Gastroesophageal sphincter (tissue), 4 donors: Measurements from ENCODE around the gene PDS5A. TPM values are rescaled to one million over a fixed set of nuclear protein-coding genes. Genes with fewer than 3 reads are reported as not detected.

Experiments used
- ATAC-seq: fragments of 150-250 bp; one replicate; pipeline ENCODE4 v1.9.1; 2016; ENCODE audit warnings: mild to moderate bottlenecking, moderate library complexity
- H3K27ac ChIP-seq, 4 donors: fragments of 200-600 bp; sonication (generic) in 3 of 4; 1 replicate in 3 of 4; 2 replicates in 1 of 4; pipeline ENCODE4 v1.5.1; 2016 to 2019
- H3K27me3 ChIP-seq: fragments of 200-600 bp; sonication (generic); one replicate; pipeline ENCODE4 v1.5.1; 2019
- H3K36me3 ChIP-seq, 2 donors: fragments of 200-600 bp; sonication (generic); one replicate each; pipeline ENCODE4 v1.5.1; 2019; ENCODE audit warnings: control low read depth in 1 of 2
- H3K4me1 ChIP-seq, 3 donors: fragments of 200-600 bp; sonication (generic); 1 replicate in 2 of 3; 2 replicates in 1 of 3; pipeline ENCODE4 v1.5.1; 2016 to 2019; ENCODE audit warnings: control low read depth in 2 of 3
- H3K4me3 ChIP-seq, 2 donors: fragments of 200-600 bp; sonication (generic); one replicate each; pipeline ENCODE4 v1.5.1; 2019; ENCODE audit warnings: mild to moderate bottlenecking in 1 of 2, moderate library complexity in 1 of 2
- H3K9me3 ChIP-seq, 3 donors: fragments of 200-600 bp; sonication (generic); one replicate each; pipeline ENCODE4 v1.5.1; 2017 to 2019; ENCODE audit warnings: control low read depth in 2 of 3
- EP300 ChIP-seq: sonication (generic); formaldehyde crosslinking; IDR thresholded peaks from one replicate; pipeline ENCODE4 v1.6.1; 2017; ENCODE audit warnings: antibody characterized with exemption, mild to moderate bottlenecking
- POLR2A ChIP-seq, 2 donors: fragments of 450-650 bp; IDR thresholded peaks; one replicate each; pipeline ENCODE4 v1.6.1; 2017; ENCODE audit warnings: antibody characterized with exemption in 2 of 2, mild to moderate bottlenecking in 2 of 2, moderate library complexity in 1 of 2
- POLR2AphosphoS5 ChIP-seq: sonication (generic); formaldehyde crosslinking; IDR thresholded peaks from one replicate; pipeline ENCODE4 v1.6.1; 2017; ENCODE audit warnings: antibody characterized with exemption
- WGBS, 2 donors: methylation state at CpG; one replicate each; pipeline ENCODE4 v1.1.5; 2018; ENCODE audit warnings: low coverage in 1 of 2; 5-methylcytosine and 5-hydroxymethylcytosine counted together
- total RNA-seq, 4 donors: library from RNA; depleted of rRNA; stranded (reverse); fragments of >200 nt; gene quantifications; one replicate each; pipeline ENCODE4 v1.1.0, GENCODE V29; 2016
- TF ChIP-seq, protein P1 (sequence below), 4 experiments: fragments of 200-600 bp in 2 of 4; fragments of 450-650 bp in 2 of 4; sonication (generic) in 1 of 4; IDR thresholded peaks; one replicate each; pipeline ENCODE4 v1.5.1; 2017 to 2019; ENCODE audit warnings: antibody characterized with exemption in 4 of 4, mild to moderate bottlenecking in 2 of 4, moderate library complexity in 2 of 4

The PDS5A gene
- total RNA-seq, 4 donors from 2014 or later: 47.1 to 63.0 (median 57.1) TPM

DNA sequence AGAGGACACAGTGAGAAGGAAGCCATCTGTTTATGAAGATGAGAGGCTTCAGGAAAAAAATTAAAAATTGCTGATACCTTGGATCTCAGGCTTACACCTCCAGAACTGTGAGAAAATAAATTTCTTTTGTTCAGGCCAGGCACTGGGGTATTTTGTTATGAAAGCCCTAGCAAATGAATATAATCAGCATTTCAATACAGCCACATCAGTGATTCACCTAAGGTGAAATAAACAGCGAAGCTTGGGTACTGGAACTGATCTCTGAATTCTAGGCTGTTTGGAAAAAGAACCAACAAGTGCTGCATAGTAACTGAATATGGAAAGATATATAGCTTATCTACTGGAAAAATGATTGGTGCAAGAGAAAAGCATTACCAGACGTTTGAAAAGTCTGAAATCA lies 88.5 kb downstream of the PDS5A start:
- Histone ChIP-seq H3K36me3 (peaks cover 0 to 88% of the 10 kb centered on the region in 2 donors), H3K9me3 (no peaks in the 10 kb centered on the region)

DNA sequence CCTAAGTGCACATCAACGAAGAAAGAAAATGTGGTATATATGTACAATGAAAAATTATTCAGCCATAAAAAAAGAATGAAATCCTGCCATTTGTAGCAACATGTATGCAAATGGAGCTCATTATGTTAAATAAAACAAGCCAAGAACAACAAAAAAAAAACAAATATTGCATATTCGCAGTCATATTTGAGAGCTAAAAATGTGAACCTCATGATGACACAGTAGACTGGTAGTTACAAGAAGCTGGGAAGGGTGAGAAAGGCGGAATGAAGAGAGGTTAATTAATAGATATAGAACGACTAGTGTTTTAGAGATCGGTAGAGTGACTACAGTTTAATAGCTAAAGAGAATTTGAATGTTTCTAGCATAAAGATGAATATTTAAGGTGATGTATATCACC lies 89.2 kb downstream of the PDS5A start:
- Histone ChIP-seq H3K27ac (no peak overlapping the region), H3K9me3 (no peaks in the 10 kb centered on the region), H3K4me3 (no peak overlapping the region), H3K27me3 (no peaks in the 10 kb centered on the region), H3K36me3 (peaks cover 0 to 88% of the 10 kb centered on the region in 2 donors), H3K4me1 (no peaks in the 10 kb centered on the region)
- no peak for ATAC-seq
- no peak for TF ChIP-seq POLR2AphosphoS5
- TF ChIP-seq, protein P1, sequence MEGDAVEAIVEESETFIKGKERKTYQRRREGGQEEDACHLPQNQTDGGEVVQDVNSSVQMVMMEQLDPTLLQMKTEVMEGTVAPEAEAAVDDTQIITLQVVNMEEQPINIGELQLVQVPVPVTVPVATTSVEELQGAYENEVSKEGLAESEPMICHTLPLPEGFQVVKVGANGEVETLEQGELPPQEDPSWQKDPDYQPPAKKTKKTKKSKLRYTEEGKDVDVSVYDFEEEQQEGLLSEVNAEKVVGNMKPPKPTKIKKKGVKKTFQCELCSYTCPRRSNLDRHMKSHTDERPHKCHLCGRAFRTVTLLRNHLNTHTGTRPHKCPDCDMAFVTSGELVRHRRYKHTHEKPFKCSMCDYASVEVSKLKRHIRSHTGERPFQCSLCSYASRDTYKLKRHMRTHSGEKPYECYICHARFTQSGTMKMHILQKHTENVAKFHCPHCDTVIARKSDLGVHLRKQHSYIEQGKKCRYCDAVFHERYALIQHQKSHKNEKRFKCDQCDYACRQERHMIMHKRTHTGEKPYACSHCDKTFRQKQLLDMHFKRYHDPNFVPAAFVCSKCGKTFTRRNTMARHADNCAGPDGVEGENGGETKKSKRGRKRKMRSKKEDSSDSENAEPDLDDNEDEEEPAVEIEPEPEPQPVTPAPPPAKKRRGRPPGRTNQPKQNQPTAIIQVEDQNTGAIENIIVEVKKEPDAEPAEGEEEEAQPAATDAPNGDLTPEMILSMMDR (IDR thresholded peaks at IDR 0.05): no peak
- TF ChIP-seq POLR2A (IDR thresholded peaks at IDR 0.05): no peak
- no peak for TF ChIP-seq EP300
- 83 to 90% methylated on average over 5 of the region's 5 CpGs for WGBS, 2 donors

More for the DNA sequence above, 88.5 kb downstream of the PDS5A start:
- 40 to 75% methylated on average over 1 to 2 of the region's 2 CpGs for WGBS, 2 donors
- no peak overlapping the region for H3K27ac ChIP-seq
- H3K27me3 ChIP-seq: no peaks in the 10 kb centered on the region
- no peak overlapping the region for H3K4me3 ChIP-seq
- H3K4me1 ChIP-seq: no peaks in the 10 kb centered on the region
- TF ChIP-seq, protein P1 (IDR thresholded peaks at IDR 0.05): no peak
- TF ChIP-seq POLR2A (IDR thresholded peaks at IDR 0.05) (no peak), EP300 (no peak), POLR2AphosphoS5 (no peak)
- no peak for ATAC-seq

DNA sequence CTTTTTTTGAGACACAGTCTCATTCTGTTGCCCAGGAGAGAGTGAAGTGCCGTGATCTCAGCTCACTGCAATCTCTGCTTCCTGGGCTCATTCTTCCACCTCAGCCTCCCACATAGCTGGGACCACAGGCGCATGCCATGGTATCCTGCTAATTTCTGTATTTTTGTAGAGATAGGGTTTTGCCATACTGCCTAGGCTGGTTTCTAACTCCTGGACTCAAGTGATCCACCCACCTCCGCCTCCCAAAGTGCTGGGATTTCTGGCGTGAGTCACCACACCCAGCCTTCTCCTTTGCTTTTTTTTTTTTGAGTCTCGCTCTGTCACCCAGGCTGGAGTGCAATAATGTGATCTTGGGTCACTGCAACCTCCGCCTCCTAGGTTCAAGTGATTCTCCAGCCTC lies 94.1 kb downstream of the PDS5A start:
- no peaks in the 10 kb centered on the region for H3K27me3 ChIP-seq
- H3K27ac ChIP-seq: no peak overlapping the region
- 90 to 96% methylated on average over 4 of the region's 6 CpGs for WGBS, 2 donors
- no peak for ATAC-seq
- no peak for TF ChIP-seq EP300
- peaks cover 0 to 71% of the 10 kb centered on the region in 2 donors for H3K36me3 ChIP-seq
- H3K9me3 ChIP-seq: no peaks in the 10 kb centered on the region
- no peaks in the 10 kb centered on the region for H3K4me1 ChIP-seq
- no peak overlapping the region for H3K4me3 ChIP-seq

DNA sequence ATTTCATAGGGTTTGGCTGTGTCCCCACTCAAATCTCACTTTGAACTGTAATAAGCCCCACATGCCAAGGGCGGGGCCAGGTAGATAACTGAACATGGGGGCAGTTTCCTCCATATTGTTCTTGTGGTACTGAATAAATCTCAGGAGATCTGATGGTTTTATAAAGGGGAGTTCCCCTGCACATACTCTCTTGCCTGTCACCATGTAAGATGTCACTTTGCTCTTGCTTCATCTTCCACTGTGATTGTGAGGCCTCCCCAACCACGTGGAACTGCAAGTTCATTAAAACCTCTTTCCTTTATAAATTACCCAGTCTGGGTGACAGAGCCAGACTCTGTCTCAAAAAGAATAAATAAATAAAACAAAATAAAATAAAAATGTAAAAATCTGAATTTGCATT lies 95.9 kb downstream of the PDS5A start:
- ATAC-seq: no peak
- H3K4me1 ChIP-seq: no peaks in the 10 kb centered on the region
- H3K4me3 ChIP-seq: no peak overlapping the region
- 94 to 100% methylated on average over 2 of the region's 2 CpGs for WGBS, 2 donors
- no peaks in the 10 kb centered on the region for H3K9me3 ChIP-seq
- H3K36me3 ChIP-seq: peaks cover 0 to 73% of the 10 kb centered on the region in 2 donors
- no peaks in the 10 kb centered on the region for H3K27me3 ChIP-seq
- TF ChIP-seq, protein P1 (IDR thresholded peaks at IDR 0.05): no peak
- TF ChIP-seq POLR2AphosphoS5 (no peak), EP300 (no peak), POLR2A (IDR thresholded peaks at IDR 0.05) (no peak)
- H3K27ac ChIP-seq: no peak overlapping the region

DNA sequence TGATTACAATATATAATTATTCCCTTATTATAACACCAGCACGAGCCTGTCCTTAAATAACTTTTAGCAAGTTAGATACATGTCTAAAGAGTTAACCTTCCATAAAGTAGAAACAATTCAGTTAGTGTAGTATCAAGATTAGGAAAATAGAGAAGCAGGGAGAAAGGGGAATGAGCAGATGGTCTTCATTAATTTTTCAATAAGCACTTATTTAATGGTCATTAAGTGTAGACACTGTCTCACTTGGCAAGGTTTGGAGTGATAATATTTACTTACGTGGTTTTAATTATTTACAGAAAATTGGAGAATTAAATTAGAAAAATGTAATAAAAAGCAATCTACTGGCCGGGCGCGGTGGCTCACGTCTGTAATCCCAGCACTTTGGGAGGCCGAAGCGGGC lies 99.7 kb downstream of the PDS5A start:
- Histone ChIP-seq H3K9me3 (no peaks in the 10 kb centered on the region), H3K36me3 (peaks cover 0 to 81% of the 10 kb centered on the region in 2 donors), H3K4me1 (no peaks in the 10 kb centered on the region), H3K27ac (no peak overlapping the region), H3K27me3 (no peaks in the 10 kb centered on the region), H3K4me3 (no peak overlapping the region)
- 79 to 91% methylated on average over 5 to 8 of the region's 8 CpGs for WGBS, 2 donors
- no peak for ATAC-seq
- TF ChIP-seq EP300: no peak
- TF ChIP-seq, protein P1 (IDR thresholded peaks at IDR 0.05): no peak
- no peak for TF ChIP-seq POLR2A (IDR thresholded peaks at IDR 0.05)
- no peak for TF ChIP-seq POLR2AphosphoS5
